HL-60 (cell line): ENCODE results near the gene NDUFAF2.

Experiments used
- DNase-seq, 2 experiments: peaks; one replicate each; pipeline ENCODE4 v3.0.0-alpha.2; 2010 to 2020; ENCODE audit warnings: low read depth in 1 of 2, low spot score in 1 of 2
- H3K27ac ChIP-seq: fragments of 250-450 bp; sonication (Bioruptor Pico); replicated peaks from 2 replicates; pipeline ENCODE4 v1.5.1; 2020; ENCODE audit warnings: mild to moderate bottlenecking, moderate library complexity
- H3K27me3 ChIP-seq: fragments of 250-450 bp; sonication (Bioruptor Pico); 2 replicates; pipeline ENCODE4 v1.5.1; 2021; ENCODE audit warnings: mild to moderate bottlenecking, moderate library complexity; ENCODE audit not compliant: insufficient read depth, poor library complexity, severe bottlenecking
- H3K4me3 ChIP-seq: replicated peaks from 2 replicates; pipeline ENCODE4 v1.5.1; 2011; ENCODE audit warnings: mild to moderate bottlenecking, control low read depth, low read length; ENCODE audit not compliant: insufficient read depth
- CTCF ChIP-seq: IDR thresholded peaks from one replicate; pipeline ENCODE4 v1.5.1; 2011; ENCODE audit warnings: low read length, control low read depth, inconsistent platforms; ENCODE audit not compliant: insufficient read depth
- GABPA ChIP-seq: IDR thresholded peaks from 2 replicates; pipeline ENCODE4 v1.6.1; 2012; ENCODE audit warnings: low read depth
- POLR2AphosphoS5 ChIP-seq: IDR thresholded peaks from 2 replicates; pipeline ENCODE4 v1.6.1; 2012; ENCODE audit warnings: low read depth
- REST ChIP-seq: IDR thresholded peaks from 2 replicates; pipeline ENCODE4 v1.6.1; 2012; ENCODE audit warnings: low read depth; ENCODE audit not compliant: insufficient replicate concordance
- SPI1 ChIP-seq: IDR thresholded peaks from 2 replicates; pipeline ENCODE4 v1.6.1; 2012; ENCODE audit warnings: low read depth, mild to moderate bottlenecking, borderline replicate concordance

NDUFAF2 gene

GRCh38 chr5:61167382-61167781 lies 222.4 kb downstream of the NDUFAF2 start:
- Histone ChIP-seq H3K27me3 (no peaks in the 10 kb centered on the region), H3K27ac (no peak overlapping the region), H3K4me3 (no peak overlapping the region)
- TF ChIP-seq SPI1: no peak
- no peak for TF ChIP-seq GABPA
- no peak for TF ChIP-seq REST
- no peak for TF ChIP-seq CTCF
- no peak for DNase-seq

DNA sequence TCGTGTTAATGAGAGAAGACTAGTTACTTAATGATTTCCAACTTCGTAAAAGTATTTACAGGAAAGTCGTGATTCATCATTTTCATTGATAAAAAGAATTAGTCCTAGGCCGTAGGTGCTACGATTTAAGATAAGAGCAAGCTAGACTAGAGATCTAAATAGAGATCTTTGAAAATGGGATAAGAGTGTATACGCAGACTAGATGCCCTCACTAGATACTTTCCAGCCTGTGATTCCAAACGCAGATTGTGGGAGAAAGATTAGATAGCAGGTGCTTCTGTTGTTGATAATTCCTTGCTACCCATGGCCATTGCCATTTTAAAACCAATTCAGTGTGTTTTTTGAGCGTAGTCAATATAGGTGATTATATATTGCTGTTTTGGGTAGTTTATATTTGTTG lies 223.9 kb downstream of the NDUFAF2 start:
- TF ChIP-seq GABPA: no peak
- TF ChIP-seq POLR2AphosphoS5: no peak
- no peak for TF ChIP-seq REST
- H3K4me3 ChIP-seq: no peak overlapping the region
- no peak for DNase-seq
- H3K27me3 ChIP-seq: no peaks in the 10 kb centered on the region
- H3K27ac ChIP-seq: no peak overlapping the region

- Histone ChIP-seq H3K4me3 (no peak overlapping the region), H3K27ac (no peak overlapping the region), H3K27me3 (no peaks in the 10 kb centered on the region)
- no peak for DNase-seq
- no peak for TF ChIP-seq POLR2AphosphoS5
- no peak for TF ChIP-seq REST
- TF ChIP-seq SPI1: no peak
- TF ChIP-seq GABPA: no peak
- TF ChIP-seq CTCF: no peak
Observed at GRCh38 chr5:61171479-61171878, 226.5 kb downstream of the NDUFAF2 start.

- no peak overlapping the region for H3K27ac ChIP-seq
- no peaks in the 10 kb centered on the region for H3K27me3 ChIP-seq
- no peak overlapping the region for H3K4me3 ChIP-seq
- TF ChIP-seq SPI1 (no peak), REST (no peak), POLR2AphosphoS5 (no peak), GABPA (no peak), CTCF (no peak)
- no peak for DNase-seq
Observed at GRCh38 chr5:61176631-61177030, 231.6 kb downstream of the NDUFAF2 start.
